ENCODE results near the gene PIGW.

The PIGW gene

DNA sequence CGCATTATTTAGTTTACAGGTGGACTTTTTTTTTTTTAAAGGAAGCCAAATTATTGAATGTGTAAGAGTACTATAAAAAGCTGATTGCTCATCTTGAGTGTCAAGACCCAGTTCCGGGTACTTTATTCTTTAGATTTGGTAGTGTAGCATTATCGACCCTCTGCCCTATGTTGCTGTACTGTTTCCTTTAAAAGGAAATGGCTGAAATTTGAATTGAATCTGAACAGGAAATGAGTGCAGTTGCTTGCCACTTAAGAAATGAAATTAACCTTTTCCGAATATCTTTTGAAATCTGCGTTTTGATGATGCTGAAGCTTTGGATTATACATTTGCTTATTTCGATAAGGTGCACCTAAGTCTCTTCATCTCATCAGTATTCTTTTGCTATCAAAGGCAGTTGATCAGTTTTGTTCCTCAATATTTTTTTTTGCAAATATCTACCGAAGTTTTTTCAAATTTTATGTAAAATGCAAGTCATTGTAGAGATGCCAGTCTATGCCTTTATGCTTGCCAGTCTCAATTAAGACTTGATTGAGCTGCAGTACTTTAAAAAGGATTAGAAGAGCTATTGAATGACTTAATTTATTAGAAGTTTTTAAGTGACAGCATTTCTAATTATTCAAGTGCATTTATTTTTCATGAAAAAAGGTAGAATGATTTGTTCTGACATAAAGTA lies 11.8 kb downstream of the PIGW start:
- H3K9me3 ChIP-seq (ENCODE audit: control insufficient read depth, low read length) = no peaks in the 10 kb centered on the region
- H3K27me3 ChIP-seq (ENCODE audit: control insufficient read depth, insufficient read depth, low read length) = no peaks in the 10 kb centered on the region
- H2AFZ ChIP-seq = no peak overlapping the region
- H3K4me3 ChIP-seq (ENCODE audit: low read depth, low read length) = peak overlapping the region; percentile 83
- peak overlapping the region; percentile 91 for H3K4me2 ChIP-seq (ENCODE audit: low read length)
- H3K79me2 ChIP-seq = peaks cover 54% of the 10 kb centered on the region
- TF ChIP-seq, protein P1, sequence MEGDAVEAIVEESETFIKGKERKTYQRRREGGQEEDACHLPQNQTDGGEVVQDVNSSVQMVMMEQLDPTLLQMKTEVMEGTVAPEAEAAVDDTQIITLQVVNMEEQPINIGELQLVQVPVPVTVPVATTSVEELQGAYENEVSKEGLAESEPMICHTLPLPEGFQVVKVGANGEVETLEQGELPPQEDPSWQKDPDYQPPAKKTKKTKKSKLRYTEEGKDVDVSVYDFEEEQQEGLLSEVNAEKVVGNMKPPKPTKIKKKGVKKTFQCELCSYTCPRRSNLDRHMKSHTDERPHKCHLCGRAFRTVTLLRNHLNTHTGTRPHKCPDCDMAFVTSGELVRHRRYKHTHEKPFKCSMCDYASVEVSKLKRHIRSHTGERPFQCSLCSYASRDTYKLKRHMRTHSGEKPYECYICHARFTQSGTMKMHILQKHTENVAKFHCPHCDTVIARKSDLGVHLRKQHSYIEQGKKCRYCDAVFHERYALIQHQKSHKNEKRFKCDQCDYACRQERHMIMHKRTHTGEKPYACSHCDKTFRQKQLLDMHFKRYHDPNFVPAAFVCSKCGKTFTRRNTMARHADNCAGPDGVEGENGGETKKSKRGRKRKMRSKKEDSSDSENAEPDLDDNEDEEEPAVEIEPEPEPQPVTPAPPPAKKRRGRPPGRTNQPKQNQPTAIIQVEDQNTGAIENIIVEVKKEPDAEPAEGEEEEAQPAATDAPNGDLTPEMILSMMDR (IDR thresholded peaks at IDR 0.05) = no peak
- no peak overlapping the region for H3K9ac ChIP-seq
- H3K4me1 ChIP-seq = peaks cover 19% of the 10 kb centered on the region
- H3K27ac ChIP-seq = peak overlapping the region; percentile 100
- no peaks in the 10 kb centered on the region for H3K36me3 ChIP-seq (ENCODE audit: control insufficient read depth, insufficient read depth, low read length)

DNA sequence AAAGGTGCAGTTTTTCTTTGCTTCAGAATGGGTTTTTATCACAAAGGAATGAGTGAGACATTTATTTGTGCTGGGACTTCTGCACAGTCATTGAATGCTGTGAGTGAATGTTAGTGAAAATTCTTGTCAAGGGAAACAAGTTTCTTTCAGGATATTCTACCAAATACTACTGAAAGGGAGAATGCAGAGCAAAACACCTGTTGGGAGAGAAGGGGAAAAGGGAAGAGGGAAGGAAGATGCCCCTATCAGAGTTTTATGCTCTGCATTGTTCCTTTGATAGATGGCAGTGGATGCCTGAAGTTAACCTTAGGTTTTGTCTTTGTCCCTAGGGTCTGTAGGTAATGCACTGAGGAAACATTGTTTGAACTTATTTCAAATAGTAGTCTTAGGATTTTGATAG lies 13.0 kb downstream of the PIGW start:
- H3K27me3 ChIP-seq (ENCODE audit: control insufficient read depth, insufficient read depth, low read length) = no peaks in the 10 kb centered on the region
- no peak overlapping the region for H2AFZ ChIP-seq
- no peak overlapping the region for H3K4me2 ChIP-seq (ENCODE audit: low read length)
- H3K36me3 ChIP-seq (ENCODE audit: control insufficient read depth, insufficient read depth, low read length) = no peaks in the 10 kb centered on the region
- no peaks in the 10 kb centered on the region for H3K9me3 ChIP-seq (ENCODE audit: control insufficient read depth, low read length)
- H3K27ac ChIP-seq = no peak overlapping the region
- H3K4me1 ChIP-seq = peaks cover 18% of the 10 kb centered on the region
- no peak overlapping the region for H3K4me3 ChIP-seq (ENCODE audit: low read depth, low read length)
- no peak overlapping the region for H3K9ac ChIP-seq
- peaks cover 62% of the 10 kb centered on the region for H3K79me2 ChIP-seq
- TF ChIP-seq, protein P1 (IDR thresholded peaks at IDR 0.05) = no peak

DNA sequence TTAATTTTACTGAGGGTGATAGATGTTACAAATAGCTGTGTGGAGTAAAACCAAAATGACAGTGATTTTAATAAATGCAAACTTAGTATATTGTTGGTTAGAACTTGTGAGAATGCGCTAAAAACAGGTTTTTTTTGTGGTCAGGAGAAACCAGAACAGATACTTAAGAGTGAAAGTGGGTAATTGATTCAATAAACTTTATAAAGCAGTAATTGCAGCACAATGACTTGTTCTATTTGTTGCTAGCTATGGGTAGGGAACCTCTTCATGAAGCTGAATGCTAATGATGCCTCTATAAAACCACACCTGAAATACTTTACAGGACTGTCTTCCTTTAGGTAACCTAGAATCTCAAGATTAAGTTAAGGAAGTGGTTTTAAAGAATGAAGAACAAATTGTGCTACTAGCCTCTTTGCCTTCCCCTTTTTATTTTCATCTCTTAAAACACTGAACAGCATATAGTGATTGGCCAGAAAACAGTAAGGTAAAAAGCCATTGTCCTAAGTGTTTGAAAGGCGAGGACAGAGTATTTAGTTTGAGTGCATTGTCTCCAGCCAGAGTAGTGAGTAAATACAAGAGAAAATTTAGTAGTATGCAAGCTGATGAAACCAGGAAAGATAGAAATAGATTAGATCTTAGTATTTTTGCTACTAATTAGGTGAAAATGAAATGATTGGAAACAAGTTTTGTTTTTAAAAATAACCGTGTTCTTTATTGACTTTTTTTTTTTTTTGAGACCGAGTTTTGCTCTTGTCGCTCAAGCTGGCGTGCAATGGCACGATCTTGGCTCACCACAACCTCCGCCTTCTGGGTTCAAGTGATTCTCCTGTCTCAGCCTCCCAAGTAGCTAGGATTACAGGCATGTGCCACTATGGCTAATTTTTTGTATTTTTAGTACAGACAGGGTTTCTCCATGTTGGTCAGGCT lies 16.0 kb downstream of the PIGW start:
- TF ChIP-seq, protein P1 (IDR thresholded peaks at IDR 0.05) = no peak
- no peak overlapping the region for H3K9ac ChIP-seq
- peaks cover 14% of the 10 kb centered on the region for H3K4me1 ChIP-seq
- H3K9me3 ChIP-seq (ENCODE audit: control insufficient read depth, low read length) = no peaks in the 10 kb centered on the region
- peaks cover 74% of the 10 kb centered on the region for H3K79me2 ChIP-seq
- H3K36me3 ChIP-seq (ENCODE audit: control insufficient read depth, insufficient read depth, low read length) = no peaks in the 10 kb centered on the region
- no peak overlapping the region for H3K4me2 ChIP-seq (ENCODE audit: low read length)
- no peak overlapping the region for H2AFZ ChIP-seq
- H3K27ac ChIP-seq = no peak overlapping the region
- no peak overlapping the region for H3K4me3 ChIP-seq (ENCODE audit: low read depth, low read length)
- H3K27me3 ChIP-seq (ENCODE audit: control insufficient read depth, insufficient read depth, low read length) = no peaks in the 10 kb centered on the region

DNA sequence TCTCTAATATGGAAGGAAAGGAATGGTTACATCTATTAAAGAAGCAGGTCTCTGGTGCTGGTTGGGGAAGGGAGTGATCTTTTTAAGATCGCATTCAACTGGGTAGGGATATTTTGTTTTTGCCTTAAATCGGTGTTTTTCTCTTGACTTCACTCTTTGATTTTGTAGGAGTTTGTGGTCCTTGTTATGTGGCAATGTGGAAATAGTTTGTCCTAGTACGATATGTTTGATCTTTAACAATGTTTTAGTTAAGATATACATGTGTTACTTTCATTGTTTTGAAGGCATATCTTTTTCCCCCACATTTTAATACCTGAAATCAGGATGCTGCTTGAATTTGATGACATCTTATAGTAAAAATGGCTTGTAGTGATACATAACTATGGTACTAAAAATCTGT lies 18.7 kb downstream of the PIGW start:
- Histone ChIP-seq H3K4me3 (ENCODE audit: low read depth, low read length) (no peak overlapping the region), H3K4me2 (ENCODE audit: low read length) (no peak overlapping the region), H3K9me3 (ENCODE audit: control insufficient read depth, low read length) (no peaks in the 10 kb centered on the region), H3K4me1 (peaks cover 3% of the 10 kb centered on the region), H3K79me2 (peaks cover 75% of the 10 kb centered on the region), H3K36me3 (ENCODE audit: control insufficient read depth, insufficient read depth, low read length) (no peaks in the 10 kb centered on the region), H3K27me3 (ENCODE audit: control insufficient read depth, insufficient read depth, low read length) (no peaks in the 10 kb centered on the region), H2AFZ (no peak overlapping the region), H3K9ac (no peak overlapping the region), H3K27ac (no peak overlapping the region)
- TF ChIP-seq, protein P1 (IDR thresholded peaks at IDR 0.05) = no peak

All from parathyroid adenoma (tissue), 2 donors.